Psoas muscle (tissue), 8 donors: Measurements from ENCODE around the gene LPAR3. TPM values are rescaled to one million over a fixed set of nuclear protein-coding genes. Genes with fewer than 3 reads are reported as not detected.
"Not testable (repeated sequence)": the region's sequence is repeated elsewhere in the genome, so short reads cannot be mapped to it uniquely, and the experiment has no call there.

Source experiments
- ATAC-seq, 4 donors: fragments of 200-7000 bp; cut with Tn5 transposase; one replicate each; pipeline ENCODE4 v1.9.1; 2020; ENCODE audit warnings: moderate library complexity in 3 of 4, mild to moderate bottlenecking in 2 of 4
- DNase-seq, 2 donors: peaks; one replicate each; pipeline ENCODE4 v3.0.0-alpha.2; 2020
- H3K27ac ChIP-seq: fragments of 200-600 bp; one replicate; pipeline ENCODE4 v1.8.0; 2022
- H3K27me3 ChIP-seq, 3 donors: fragments of 200-600 bp in 1 of 3; one replicate each; pipeline versions ENCODE4 v1.6.1 to v1.8.0; 2013 to 2022; ENCODE audit warnings: low read length in 2 of 3, mild to moderate bottlenecking in 2 of 3, moderate library complexity in 1 of 3; ENCODE audit not compliant: insufficient read depth in 3 of 3
- H3K36me3 ChIP-seq, 2 donors: fragments of 200-600 bp in 1 of 2; one replicate each; pipeline versions ENCODE4 v1.6.1 to v1.8.0; 2013 to 2022; ENCODE audit warnings: low read depth in 1 of 2, mild to moderate bottlenecking in 1 of 2, moderate library complexity in 1 of 2; ENCODE audit not compliant: insufficient read depth in 1 of 2
- H3K4me1 ChIP-seq: fragments of 200-600 bp; one replicate; pipeline ENCODE4 v1.8.0; 2022
- H3K4me3 ChIP-seq: fragments of 200-600 bp; one replicate; pipeline ENCODE4 v1.8.0; 2022; ENCODE audit warnings: mild to moderate bottlenecking
- H3K9me3 ChIP-seq: fragments of 200-600 bp; one replicate; pipeline ENCODE4 v1.8.0; 2022
- WGBS, 3 donors: extraction: QIAGEN DNeasy Blood & Tissue Kit; methylation state at CpG; one replicate each; pipeline versions ENCODE4 v1.1.6 to v1.1.7; 2013; 5-methylcytosine and 5-hydroxymethylcytosine counted together
- intact Hi-C, 2 donors: fragments of 100-400 bp; cut with DNase I; formaldehyde crosslinking; loops; one replicate each; pipeline versions ENCODE4 v1.11.0 to v1.14.2; 2022
- polyA plus RNA-seq, 3 donors: library from polyadenylated mRNA; stranded (reverse); fragments of 200-250 nt; gene quantifications; one replicate each; pipeline ENCODE4 v1.2.3, GENCODE V29; 2013
- total RNA-seq, 4 donors: library from RNA; stranded (reverse); fragmentation: NEBNext Ultra II Directional in 2 of 4; extraction: Animal tissue kit (Norgen Biotek cat#: 25700) in 2 of 4; gene quantifications; one replicate each; pipeline versions ENCODE4 v1.2.1 to v1.2.4, GENCODE V29; 2021 to 2023
- TF ChIP-seq, protein P1 (sequence below): fragments of 200-600 bp; IDR thresholded peaks from one replicate; pipeline ENCODE4 v1.8.0; 2022; ENCODE audit warnings: antibody characterized with exemption
- donor health status: healthy with polysubstance abuse.
- donor health status: DM: no; HTN: no; CAD: no; lungs with moderate emphysema.
- donor health status: Bipolar disorder and iron deficiency.
- donor health status: healthy.
- donor health status: DM: yes; HTN: yes; CAD: no.
- donor health status: DM: no; HTN: no; CAD: no.
- donor health status: DM: no; HTN: no; CAD: no.
- donor health status: DM: yes; HTN: yes; CAD: no.

The LPAR3 gene
- total and polyA plus RNA-seq, 7 donors = 0.01 to 0.20 (median 0.03) TPM; not detected in 4

DNA sequence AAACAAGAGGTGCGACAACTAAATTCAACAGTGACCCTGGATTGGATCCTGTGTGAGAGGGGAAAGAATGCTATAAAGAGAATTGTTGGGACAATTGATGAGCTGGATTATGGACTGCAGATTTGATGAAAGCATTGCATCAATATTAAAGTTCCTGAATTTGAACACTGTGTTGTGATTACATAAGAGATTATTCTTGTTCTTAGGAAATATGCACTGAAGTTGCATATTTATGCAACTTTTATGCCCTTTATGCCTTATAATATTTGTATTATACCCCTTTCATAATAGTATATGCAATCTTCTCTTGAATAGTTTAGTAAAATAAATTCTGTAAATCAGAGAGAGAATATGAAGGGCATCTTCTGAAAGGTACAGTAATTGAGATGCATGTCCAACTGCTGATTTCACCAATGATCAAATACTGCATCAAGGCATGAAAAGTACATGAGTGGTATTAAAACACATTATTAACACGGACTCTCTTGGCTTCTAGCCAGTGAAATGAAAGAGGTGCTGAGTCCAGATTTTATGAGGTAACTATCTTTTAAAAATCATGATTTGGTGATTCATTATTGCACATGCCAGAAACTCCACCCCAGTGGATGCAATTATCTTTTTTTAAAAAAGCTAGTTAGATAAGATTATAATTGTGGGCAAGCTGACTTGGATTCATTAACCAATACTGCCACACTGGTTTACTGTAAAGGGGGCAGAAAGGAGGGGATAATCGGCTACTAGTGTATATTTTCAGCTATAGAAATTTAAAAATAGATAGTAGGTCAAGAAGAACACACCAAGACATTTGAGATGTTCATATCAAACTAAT is 19.9 kb upstream of the LPAR3 start:
- Histone ChIP-seq H3K27me3 (no peaks in the 10 kb centered on the region), H3K4me3 (no peak overlapping the region), H3K9me3 (no peaks in the 10 kb centered on the region), H3K4me1 (no peaks in the 10 kb centered on the region), H3K36me3 (no peaks in the 10 kb centered on the region), H3K27ac (no peak overlapping the region)
- intact Hi-C loops = no loop called here
- DNase-seq = no peak
- 71 to 76% (median 73%) methylated on average over 3 of the region's 3 CpGs for WGBS, 3 donors
- TF ChIP-seq, protein P1, sequence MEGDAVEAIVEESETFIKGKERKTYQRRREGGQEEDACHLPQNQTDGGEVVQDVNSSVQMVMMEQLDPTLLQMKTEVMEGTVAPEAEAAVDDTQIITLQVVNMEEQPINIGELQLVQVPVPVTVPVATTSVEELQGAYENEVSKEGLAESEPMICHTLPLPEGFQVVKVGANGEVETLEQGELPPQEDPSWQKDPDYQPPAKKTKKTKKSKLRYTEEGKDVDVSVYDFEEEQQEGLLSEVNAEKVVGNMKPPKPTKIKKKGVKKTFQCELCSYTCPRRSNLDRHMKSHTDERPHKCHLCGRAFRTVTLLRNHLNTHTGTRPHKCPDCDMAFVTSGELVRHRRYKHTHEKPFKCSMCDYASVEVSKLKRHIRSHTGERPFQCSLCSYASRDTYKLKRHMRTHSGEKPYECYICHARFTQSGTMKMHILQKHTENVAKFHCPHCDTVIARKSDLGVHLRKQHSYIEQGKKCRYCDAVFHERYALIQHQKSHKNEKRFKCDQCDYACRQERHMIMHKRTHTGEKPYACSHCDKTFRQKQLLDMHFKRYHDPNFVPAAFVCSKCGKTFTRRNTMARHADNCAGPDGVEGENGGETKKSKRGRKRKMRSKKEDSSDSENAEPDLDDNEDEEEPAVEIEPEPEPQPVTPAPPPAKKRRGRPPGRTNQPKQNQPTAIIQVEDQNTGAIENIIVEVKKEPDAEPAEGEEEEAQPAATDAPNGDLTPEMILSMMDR = no peak
- no peak for ATAC-seq

DNA sequence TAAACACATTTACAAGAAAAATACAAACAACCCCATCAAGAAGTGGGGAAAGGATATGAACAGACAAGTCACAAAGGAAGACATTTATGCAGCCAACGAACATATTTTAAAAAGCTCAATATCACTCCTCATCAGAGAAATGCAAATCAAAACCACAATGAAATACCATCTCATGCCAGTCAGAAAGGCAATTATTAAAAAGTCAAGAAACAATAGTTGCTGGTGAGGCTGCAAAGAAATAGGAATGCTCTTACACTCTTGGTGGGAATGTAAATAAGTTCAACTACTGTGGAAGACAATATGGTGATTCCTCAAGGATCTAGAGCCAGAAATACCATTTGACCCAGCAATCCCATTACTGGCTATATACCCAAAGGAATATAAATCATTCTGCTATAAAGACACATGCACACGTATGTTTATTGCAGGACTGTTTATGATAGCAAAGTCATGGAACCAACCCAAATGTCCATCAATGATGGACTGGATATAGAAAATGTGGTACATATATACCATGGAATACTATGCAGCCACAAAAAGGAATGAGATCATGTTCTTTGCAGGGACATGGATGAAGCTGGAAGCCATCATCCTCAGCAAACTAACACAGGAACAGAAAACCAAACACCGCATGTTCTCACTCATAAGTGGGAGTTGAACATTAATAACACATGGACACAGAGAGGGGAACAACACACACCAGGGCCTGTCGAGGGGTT is 15.9 kb upstream of the LPAR3 start:
- WGBS, 3 donors = 84 to 90% (median 86%) methylated on average over 4 of the region's 4 CpGs
- H3K4me1 ChIP-seq, H3K4me3 ChIP-seq, ATAC-seq, intact Hi-C loops, H3K36me3 ChIP-seq, DNase-seq, H3K9me3 ChIP-seq, H3K27me3 ChIP-seq, H3K27ac ChIP-seq: not testable (repeated sequence)

DNA sequence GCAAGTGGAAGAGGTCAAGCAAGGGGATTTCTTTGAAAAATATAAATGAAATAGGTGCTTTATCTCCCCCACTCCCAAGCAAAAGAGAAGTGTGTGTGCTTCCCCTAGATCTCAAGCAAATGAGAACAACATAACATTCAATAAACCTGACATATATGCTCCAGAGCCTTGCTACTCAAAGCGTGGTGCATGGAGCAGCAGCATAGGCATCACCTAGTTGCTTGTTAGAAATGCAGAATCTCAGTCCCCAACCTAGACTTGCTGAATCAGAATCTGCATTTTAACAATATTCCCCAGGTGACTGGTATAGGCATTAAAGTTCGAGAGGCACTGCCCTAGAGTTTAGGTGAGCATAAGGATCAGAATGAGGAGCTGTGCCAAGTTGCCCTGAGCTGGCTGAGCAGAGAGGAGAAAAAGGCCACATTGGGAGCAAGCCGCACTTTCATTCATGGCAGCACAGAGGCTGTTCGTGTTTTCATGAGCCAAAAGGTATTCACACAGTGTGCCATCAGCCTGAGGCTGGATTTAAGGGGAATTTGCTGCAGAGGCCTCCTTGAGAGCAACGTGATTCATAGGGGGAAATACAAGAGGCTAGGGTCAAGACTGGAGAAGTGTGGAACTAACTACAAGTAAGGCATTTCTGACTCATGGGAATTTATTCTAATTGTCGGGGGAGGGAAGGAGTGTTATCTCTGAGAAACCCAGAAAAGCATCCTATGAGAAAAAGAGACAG is 14.3 kb upstream of the LPAR3 start:
- H3K27me3 ChIP-seq = no peaks in the 10 kb centered on the region
- TF ChIP-seq, protein P1 = no peak
- no peak overlapping the region for H3K27ac ChIP-seq
- H3K4me3 ChIP-seq = no peak overlapping the region
- ATAC-seq (no peak), DNase-seq (no peak)
- no peaks in the 10 kb centered on the region for H3K4me1 ChIP-seq
- 52 to 57% (median 57%) methylated on average over 6 of the region's 6 CpGs for WGBS, 3 donors
- H3K36me3 ChIP-seq = no peaks in the 10 kb centered on the region
- intact Hi-C loops = no loop called here
- H3K9me3 ChIP-seq = peaks cover 3% of the 10 kb centered on the region

DNA sequence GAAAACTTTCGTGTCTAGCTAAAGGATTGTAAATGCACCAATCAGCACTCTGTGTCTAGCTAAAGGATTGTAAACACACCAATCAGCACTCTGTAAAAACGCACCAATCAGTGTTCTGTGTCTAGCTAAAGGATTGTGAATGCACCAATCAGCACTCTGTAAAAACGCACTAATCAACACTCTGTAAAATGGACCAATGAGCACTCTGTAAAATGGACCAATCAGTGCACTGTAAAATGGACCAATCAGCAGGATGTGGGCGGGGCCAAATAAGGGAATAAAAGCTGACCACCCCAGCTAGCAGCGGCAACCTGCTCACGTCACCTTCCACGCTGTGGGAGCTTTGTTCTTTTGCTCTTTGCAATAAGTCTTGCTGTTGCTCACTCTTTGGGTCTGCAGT is 9.7 kb upstream of the LPAR3 start:
- intact Hi-C loops, H3K27ac ChIP-seq, H3K4me1 ChIP-seq, DNase-seq, H3K9me3 ChIP-seq, H3K27me3 ChIP-seq, H3K36me3 ChIP-seq, H3K4me3 ChIP-seq, ATAC-seq: not testable (repeated sequence)
- WGBS, 3 donors = 72 to 85% (median 84%) methylated on average over 7 of the region's 7 CpGs

DNA sequence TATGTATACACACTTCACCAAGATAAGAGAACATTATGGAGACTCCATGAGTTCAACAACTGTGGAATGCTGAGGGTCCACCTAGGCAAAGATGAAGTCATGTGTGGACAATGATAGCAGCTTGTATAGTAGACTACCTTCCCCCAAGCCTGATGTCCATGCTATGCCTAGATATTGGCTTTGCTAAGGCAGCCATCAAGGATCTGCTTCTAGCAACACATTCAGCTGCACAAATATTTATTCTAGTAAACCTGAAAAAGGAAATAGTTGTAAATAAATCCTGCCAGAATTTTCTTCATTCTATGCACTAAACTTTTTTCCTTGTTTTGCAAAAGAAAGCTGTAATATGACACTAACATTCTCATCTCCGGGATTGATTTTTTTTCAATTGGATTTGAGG is 7.0 kb upstream of the LPAR3 start:
- TF ChIP-seq, protein P1 = no peak
- Histone ChIP-seq H3K9me3 (peaks cover 3% of the 10 kb centered on the region), H3K36me3 (no peaks in the 10 kb centered on the region), H3K27me3 (peaks cover 0 to 9% (median 4%) of the 10 kb centered on the region in 3 donors), H3K4me1 (no peaks in the 10 kb centered on the region), H3K27ac (no peak overlapping the region), H3K4me3 (no peak overlapping the region)
- intact Hi-C loops = no loop called here
- DNase-seq (no peak), ATAC-seq (no peak)
- WGBS, 3 donors = 23 to 37% (median 35%) methylated on average over 1 of the region's 1 CpG
